ENCODE measurements around the gene KLK11.

Gene KLK11

DNA sequence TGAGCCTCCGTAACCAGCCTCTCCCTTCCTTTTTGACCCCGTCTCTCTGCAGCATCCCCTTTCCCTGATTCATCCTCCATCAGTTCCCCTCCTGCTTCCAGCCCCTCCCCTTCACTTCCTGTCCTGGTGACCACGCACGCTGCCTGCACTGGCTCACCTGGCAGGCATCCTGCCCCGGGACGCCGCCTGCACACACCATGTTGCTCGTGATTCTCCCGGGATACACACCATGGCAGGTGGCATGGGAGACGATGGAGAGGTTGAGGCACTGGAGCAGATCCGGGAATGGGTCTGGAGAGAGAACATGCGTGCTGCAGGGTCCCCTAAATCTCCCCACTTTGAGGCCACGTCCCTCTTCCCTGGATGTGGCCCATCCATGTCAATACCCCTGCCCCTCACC lies 4.2 kb upstream of the KLK11 start:
- in situ Hi-C loops (cut with MboI; ENCODE audit: low sequenced_read_pairs): no loop called here

GRCh38 chr19:51029718-51030117 lies 3.3 kb upstream of the KLK11 start:
- in situ Hi-C loops (cut with MboI; ENCODE audit: low sequenced_read_pairs): no loop called here

DNA sequence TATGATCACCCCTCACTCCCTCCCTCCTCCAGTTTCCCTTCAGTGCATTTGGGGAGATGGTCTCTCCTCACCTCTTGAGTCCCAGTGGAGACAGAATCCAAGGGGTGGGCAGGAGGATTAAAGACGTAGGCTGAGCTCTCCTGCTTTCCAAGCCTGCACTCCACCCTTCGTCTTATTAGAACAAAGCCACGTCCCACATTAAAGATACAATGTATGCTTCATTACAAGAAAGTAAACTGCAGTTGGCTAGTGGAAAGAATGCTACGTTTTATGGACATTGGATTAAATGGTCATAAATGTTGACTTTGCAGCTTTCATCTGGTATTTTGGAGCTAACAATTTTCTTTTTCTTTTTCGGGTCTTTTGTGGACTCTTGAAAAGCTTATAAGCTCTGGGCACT lies 1.5 kb upstream of the KLK11 start:
- in situ Hi-C loops (cut with MboI; ENCODE audit: low sequenced_read_pairs): no loop called here

DNA sequence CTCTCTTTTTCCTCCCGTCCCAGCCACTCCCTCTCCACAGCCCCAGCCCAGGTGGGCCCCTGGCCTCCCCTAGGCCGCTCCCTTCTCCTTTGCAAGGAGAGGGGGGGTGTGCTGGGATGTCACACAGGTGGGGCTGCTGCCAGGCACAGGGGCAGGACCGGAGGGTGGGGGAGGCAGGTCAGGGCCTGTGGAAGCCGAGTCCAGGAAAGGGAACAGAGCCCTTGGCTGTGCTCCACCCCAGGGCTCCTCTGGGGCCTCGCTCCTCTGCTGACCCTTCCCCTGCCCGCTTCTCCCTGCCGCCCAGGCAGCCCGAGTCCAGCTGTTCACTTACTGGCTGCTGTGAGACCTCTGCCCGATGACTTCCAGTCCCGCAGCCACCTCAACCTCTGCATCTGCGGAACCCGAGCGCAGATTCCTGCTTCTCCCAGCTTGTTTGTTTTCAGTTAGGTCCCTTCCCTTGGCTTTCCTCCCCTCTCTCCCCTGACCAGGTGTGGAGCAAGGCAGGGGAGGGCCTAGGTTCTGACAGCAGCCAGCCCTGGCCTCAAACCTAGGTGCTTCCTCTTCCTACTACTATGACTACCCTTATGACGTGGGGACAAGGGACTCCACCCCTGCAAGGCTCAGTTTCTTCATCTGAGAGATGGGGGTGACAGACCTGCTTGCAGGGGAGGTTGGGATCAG lies 850 bp upstream of the KLK11 start:
- in situ Hi-C loops (cut with MboI; ENCODE audit: low sequenced_read_pairs): no loop called here

DNA sequence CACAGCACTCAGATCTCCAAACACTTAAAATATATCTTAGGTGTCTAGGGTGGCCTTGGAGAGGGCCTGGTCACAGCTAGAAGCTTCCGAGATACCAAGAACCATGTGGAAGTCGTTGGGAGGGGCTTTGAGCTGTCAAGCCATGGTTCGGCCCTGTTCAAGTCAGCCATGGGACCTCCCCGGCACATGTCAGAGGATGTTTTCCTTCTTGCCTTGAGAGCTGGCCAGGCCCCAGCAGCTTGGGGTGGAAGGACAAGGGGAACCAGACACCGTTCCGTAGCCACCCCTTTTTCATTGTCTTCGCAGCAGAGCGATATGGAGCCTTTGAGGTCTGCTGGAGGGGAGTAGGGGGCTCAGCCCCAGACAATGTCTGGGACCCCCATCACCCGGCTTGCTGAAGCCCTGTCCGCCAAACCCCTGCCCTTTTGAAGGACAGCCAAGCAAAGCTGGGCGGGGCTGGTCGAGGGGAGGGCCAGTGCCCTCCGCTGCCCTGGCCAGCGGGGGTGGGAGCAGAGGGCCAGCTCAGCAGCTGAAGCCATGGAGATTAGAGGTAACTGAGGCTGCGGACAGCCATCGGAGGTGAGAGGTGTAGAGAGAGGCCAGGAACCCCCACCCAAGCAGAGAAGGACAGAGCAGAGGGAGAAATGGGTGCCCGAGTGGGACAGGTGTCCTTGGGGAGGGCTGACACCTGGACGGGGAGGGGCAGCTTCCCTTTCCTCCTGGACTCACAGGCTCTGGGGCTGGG lies 435 bp downstream of the KLK11 start:
- in situ Hi-C loops (cut with MboI; ENCODE audit: low sequenced_read_pairs): no loop called here

- in situ Hi-C loops (cut with MboI; ENCODE audit: low sequenced_read_pairs): no loop called here
Measured at GRCh38 chr19:51025401-51025800, 1.0 kb downstream of the KLK11 start.

- in situ Hi-C loops (cut with MboI; ENCODE audit: low sequenced_read_pairs): no loop called here
Measured at GRCh38 chr19:51024924-51025323, 1.5 kb downstream of the KLK11 start.

GRCh38 chr19:51023946-51024345 lies 2.5 kb downstream of the KLK11 start:
- in situ Hi-C loops (cut with MboI; ENCODE audit: low sequenced_read_pairs): no loop called here

- in situ Hi-C loops (cut with MboI; ENCODE audit: low sequenced_read_pairs): no loop called here
Measured at GRCh38 chr19:51022526-51022925, 3.9 kb downstream of the KLK11 start.

GRCh38 chr19:51020988-51021651 lies 5.3 kb downstream of the KLK11 start:
- in situ Hi-C loops (cut with MboI; ENCODE audit: low sequenced_read_pairs): no loop called here

GRCh38 chr19:51019544-51019925 lies 6.9 kb downstream of the KLK11 start, which contains the start of gene KLK10:
Gene KLK10 (minus strand): TSS chr19:51019709. CDS start chr19:51019130, 579 bp downstream.
- in situ Hi-C loops (cut with MboI; ENCODE audit: low sequenced_read_pairs): no loop called here

DNA sequence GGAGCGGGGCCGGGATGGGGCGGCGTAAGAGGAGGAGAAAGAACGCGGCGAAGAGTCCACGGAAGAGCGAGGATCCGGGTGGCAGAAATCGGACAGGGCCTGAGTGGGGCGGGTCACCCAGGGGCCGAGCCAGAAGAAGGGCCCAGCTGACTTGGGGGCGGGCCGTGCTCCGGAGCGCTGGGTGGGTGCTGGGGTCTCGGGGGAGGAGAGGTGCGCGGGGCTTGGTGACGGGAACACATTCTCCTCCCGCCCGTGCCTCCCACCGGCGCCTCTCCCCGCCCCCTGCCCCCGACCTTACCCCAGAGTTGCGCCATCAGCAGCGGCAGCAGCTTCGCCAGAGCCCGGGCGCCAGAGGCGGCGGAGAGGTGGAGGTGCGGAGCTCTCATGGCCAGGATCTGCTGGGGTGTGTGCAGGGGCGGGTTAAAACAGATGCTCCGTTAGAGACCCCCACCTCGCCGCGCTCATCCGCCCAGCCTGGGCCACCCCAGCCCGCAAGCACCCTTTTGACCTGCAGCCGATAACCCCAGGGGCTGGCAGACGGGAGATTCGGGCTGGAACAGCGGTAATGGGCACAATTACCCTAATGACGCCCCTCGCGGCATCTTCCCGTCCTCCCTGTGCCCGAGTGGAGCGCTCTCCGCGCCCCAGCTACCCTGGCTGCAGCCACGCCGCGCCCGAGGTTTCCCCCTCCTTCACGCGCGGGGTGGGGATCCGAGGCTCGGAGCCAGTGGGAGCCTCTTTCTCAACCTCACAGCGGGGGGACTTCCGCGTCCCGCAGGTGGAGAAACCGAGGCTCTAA lies 7.5 kb downstream of the KLK11 start:
- in situ Hi-C loops (cut with MboI; ENCODE audit: low sequenced_read_pairs): no loop called here

DNA sequence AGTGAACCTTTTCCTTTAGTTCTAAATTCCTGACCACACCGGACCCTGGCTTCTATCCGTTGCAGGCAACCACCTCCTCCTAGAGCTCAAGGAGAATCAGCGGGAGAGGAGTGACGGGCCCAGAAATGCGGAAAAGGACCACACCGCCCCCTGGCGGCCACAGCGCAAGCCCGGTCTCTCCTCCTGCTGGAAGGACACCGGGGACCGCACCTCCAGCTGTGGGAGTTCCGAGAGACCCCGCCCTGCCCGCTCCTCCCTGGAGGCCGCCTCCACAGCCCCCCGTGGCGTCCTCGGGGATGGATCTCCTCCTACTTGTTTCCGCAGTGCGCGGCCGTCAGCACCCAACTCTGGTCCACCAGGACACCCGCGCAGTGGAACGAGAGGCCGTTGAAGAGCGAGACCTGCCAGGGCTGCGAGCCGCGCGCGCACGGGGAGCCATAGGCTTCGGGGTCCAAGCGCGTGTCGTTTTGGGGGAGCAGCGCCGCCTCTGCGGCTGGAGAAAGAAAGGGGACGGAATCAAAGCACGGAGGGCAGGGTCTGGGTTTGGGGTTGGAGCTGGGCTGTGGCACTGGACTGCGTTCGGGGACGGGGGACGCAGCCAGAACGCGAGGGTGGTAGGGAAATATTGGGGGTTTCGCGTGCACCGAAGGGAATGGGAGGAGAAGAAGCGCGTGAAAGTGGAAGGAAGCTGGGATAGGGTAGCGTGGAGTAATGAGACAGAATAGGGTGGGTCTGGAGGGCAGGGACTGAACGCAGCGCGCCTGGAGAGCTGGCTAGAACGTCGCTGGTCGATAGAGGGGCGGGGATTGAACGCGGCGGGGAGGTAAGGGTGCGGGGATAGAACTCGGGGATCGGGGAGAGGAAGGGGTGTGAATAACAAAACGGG lies 9.4 kb downstream of the KLK11 start:
- in situ Hi-C loops (cut with MboI; ENCODE audit: low sequenced_read_pairs): no loop called here

DNA sequence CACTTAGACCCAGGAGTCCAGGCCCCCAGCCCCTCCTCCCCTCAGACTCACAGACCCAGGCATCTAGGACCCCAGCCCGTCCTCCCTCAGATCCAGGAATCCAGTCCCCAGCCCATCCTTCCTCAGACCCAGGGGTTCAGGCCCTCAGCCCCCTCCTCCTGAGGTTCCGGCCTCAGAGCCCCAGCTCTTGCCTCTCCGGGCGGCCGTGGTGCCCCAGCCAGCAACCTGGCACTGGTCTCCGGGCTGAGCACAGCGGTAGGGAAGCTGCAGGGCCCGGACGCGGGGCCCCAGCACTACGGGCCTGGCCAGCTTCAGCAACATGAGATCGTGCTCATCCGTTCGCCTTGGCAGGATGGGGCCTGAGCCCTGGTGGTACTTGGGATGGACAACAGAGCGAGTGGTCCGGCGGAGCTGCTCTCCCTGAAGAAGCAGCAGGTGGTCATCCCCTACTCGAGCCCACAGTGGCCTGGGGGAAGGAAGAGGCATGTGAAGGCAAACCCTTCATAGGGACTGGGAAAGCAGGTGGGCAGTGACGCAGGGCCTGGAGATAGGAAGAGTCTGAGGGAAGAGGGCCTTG lies 10.6 kb downstream of the KLK11 start:
- in situ Hi-C loops (cut with MboI; ENCODE audit: low sequenced_read_pairs): no loop called here

- in situ Hi-C loops (cut with MboI; ENCODE audit: low sequenced_read_pairs): no loop called here
Measured at GRCh38 chr19:51014242-51014641, 12.2 kb downstream of the KLK11 start.

GRCh38 chr19:51012661-51013190 lies 13.7 kb downstream of the KLK11 start:
- in situ Hi-C loops (cut with MboI; ENCODE audit: low sequenced_read_pairs): no loop called here

- in situ Hi-C loops (cut with MboI; ENCODE audit: low sequenced_read_pairs): no loop called here
Measured at GRCh38 chr19:51010066-51010795, 16.2 kb downstream of the KLK11 start.

DNA sequence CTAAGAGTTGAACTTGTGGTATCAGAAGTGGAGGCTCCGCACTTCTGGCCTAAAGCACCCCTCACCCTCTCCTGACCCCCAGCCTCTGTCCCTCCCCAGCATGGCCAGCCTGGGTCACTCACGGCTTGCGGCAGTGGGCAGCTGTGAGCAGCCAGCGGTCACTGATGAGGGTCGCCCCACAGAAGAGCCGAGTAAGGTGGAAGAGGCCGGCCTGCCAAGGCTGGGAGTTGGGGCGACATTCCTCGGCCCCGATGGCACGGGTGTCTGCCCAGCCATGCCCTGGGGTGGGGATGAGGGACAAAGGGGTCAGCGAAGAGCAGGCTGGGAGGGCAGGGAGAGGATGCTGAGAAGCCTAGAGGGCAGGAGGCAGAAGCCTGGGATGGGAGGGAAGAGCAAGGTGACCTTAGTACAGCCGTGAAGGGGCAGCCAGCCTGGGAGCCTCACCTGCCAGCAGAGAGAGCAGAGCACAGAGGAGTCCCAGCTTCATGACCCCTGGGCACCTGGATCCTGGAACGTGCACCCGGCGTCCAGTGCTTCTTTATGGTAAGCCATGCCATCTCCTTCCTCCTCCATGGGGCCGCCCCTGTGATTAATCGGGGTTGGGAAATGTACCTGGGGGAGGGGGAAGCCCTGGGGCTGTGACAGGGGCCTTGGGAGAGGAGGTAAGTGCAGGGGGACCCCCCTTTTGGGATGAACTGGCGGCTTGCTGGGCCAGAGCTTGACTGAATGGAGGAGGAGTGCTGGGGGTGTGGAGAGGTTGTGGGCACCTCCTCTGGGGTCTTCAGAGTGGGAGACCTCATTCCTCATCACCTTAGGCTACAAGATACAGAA lies 17.1 kb downstream of the KLK11 start:
- in situ Hi-C loops (cut with MboI; ENCODE audit: low sequenced_read_pairs): no loop called here

All from HL-60/S4 treated with phorbol 12-myristate 13-acetate at 8.2 ng/mL for 4 days and 3 days (cell line).